ENCODE results near the gene TAF6L.

The TAF6L gene

DNA sequence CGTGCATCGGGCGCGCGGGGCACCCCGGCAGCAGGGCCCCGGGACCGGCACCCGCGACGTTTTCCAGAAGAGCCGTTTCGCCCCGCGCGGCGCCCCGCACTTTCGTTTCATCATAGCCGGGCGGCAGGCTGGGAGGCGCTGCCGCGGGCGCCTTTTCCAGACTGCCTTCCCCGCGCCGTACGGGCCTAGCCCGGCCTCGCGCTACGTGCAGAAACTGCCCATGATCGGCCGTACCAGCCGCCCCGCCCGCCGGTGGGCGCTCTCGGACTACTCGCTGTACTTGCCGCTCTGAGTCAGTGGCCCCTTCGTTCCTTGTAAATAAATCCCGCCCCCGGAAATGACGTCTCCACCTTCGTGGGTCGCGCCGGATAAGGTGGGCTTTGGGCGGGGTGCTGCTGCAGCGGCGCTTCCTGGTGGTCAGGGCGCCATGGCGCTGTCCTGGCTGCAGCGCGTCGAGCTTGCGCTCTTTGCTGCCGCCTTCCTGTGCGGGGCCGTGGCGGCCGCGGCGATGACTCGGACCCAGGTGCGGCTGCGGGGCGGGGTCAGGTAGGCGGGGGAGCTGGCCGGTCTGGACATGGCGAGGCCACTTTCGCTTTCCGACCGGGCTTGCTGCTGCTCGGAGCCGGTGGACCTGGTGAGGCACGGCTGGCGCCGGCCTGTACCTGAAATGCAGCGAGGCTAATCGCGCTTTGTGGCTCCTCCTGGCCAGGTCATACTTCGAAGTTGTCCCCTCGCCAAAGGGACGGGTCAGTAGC lies 16.0 kb downstream of the TAF6L start, which contains the start of gene TMEM179B:
Gene TMEM179B, plus strand, starts transcription at position 398 of the 755 bp plus-strand sequence. Its CDS starts 30 bp downstream, at position 428.
- Histone ChIP-seq H3K9me3 (ENCODE audit: control insufficient read depth, low read length) (no peaks in the 10 kb centered on the region), H3K36me3 (ENCODE audit: control insufficient read depth, insufficient read depth, low read length) (peaks cover 9% of the 10 kb centered on the region), H3K27me3 (replicated peaks; ENCODE audit: control insufficient read depth, insufficient read depth, low read length, poor library complexity, severe bottlenecking) (no peaks in the 10 kb centered on the region), H3K4me1 (ENCODE audit: control insufficient read depth, insufficient read depth, low read length, poor library complexity, severe bottlenecking) (peaks cover 32% of the 10 kb centered on the region), H3K4me3 (ENCODE audit: insufficient read depth, low read depth, low read length, poor library complexity, severe bottlenecking) (peak within 1 kb of the TSS; percentile 98), H3K27ac (ENCODE audit: insufficient read depth, low read length, poor library complexity, severe bottlenecking) (peak within 1 kb of the TSS; percentile 89)
- DNase-seq, result peak; percentile 92 to 97 (median 94)

DNA sequence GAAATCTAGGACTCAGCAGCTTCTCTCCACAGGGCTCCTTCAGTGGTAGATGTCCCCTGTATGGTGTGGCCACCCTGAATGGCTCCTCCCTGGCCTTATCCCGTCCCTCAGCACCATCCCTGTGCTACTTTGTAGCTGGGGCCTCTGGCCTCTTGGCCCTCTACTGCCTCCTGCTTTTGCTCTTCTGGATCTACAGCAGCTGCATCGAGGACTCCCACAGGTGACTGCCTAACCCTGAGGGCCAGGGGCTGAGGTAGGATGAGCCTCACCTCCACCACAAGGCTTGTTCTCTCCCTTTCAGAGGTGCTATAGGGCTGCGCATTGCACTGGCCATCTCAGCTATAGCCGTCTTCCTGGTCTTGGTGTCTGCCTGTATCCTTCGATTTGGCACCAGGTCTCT lies 17.8 kb downstream of the TAF6L start:
- no peak overlapping the region for H3K4me3 ChIP-seq (ENCODE audit: insufficient read depth, low read depth, low read length, poor library complexity, severe bottlenecking)
- no peaks in the 10 kb centered on the region for H3K27me3 ChIP-seq (replicated peaks; ENCODE audit: control insufficient read depth, insufficient read depth, low read length, poor library complexity, severe bottlenecking)
- no peaks in the 10 kb centered on the region for H3K9me3 ChIP-seq (ENCODE audit: control insufficient read depth, low read length)
- DNase-seq, result no peak
- peaks cover 11% of the 10 kb centered on the region for H3K36me3 ChIP-seq (ENCODE audit: control insufficient read depth, insufficient read depth, low read length)
- peaks cover 37% of the 10 kb centered on the region for H3K4me1 ChIP-seq (ENCODE audit: control insufficient read depth, insufficient read depth, low read length, poor library complexity, severe bottlenecking)
- H3K27ac ChIP-seq (ENCODE audit: insufficient read depth, low read length, poor library complexity, severe bottlenecking), result no peak overlapping the region

DNA sequence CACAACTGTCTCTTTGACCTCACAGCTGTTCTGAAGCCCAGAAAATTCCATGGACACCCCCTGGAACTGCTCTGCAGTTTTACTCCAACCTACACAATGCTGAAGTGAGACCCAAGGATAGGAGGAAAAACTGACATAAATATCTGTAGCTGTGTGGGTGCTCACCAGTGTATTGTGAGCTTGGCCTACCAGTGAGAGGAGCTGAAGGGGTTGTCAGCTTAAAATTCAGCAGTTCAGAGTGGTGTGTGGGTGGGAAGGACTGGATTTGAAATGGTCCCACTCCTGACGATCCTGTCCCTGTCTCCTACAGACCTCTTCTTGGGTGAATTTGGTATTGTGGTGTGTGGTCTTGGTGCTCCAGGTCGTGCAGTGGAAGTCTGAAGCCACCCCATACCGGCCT lies 18.4 kb downstream of the TAF6L start:
- Histone ChIP-seq H3K4me1 (ENCODE audit: control insufficient read depth, insufficient read depth, low read length, poor library complexity, severe bottlenecking) (peaks cover 37% of the 10 kb centered on the region), H3K27me3 (replicated peaks; ENCODE audit: control insufficient read depth, insufficient read depth, low read length, poor library complexity, severe bottlenecking) (no peaks in the 10 kb centered on the region), H3K4me3 (ENCODE audit: insufficient read depth, low read depth, low read length, poor library complexity, severe bottlenecking) (no peak overlapping the region), H3K9me3 (ENCODE audit: control insufficient read depth, low read length) (no peaks in the 10 kb centered on the region), H3K27ac (ENCODE audit: insufficient read depth, low read length, poor library complexity, severe bottlenecking) (no peak overlapping the region), H3K36me3 (ENCODE audit: control insufficient read depth, insufficient read depth, low read length) (peaks cover 17% of the 10 kb centered on the region)
- no peak for DNase-seq

DNA sequence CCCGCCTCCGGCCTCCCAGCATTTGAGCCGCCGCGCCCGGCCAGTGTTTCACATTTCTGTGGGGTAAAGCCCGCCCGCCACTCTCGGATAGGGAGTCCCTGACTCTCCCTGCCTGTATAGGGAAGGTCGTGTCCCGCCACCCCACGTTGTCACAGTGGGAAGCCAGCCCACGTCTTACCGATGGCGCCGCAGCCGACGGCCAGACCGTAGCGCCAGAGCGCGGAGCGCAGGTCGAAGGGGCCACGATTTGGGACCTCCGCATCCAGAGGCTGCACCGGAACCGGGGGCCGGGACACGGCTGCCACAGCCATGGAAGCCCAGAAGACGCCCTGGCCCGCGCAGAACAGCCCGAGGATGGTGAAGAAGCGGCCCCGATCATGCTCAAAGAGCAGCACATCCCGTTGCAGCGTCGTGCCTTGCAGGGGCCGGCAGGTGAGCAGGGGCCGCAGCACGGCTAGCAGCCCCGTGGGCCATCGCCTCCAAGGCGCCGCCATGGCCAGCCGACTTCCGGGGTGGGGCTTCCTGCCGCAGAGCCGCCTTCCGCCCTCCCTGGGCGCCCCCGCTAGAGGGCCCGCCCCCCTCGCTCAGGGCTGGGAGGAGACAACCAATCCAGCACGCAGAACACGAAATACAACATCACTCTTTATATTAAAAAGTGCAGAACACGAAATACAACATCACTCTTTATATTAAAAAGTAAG lies 20.5 kb downstream of the TAF6L start, which contains the start of gene TMEM223:
Gene TMEM223, minus strand, starts transcription at position 506 of the 701 bp plus-strand sequence. Its CDS starts 12 bp downstream, at position 494.
- H3K27me3 ChIP-seq (replicated peaks; ENCODE audit: control insufficient read depth, insufficient read depth, low read length, poor library complexity, severe bottlenecking), result no peaks in the 10 kb centered on the region
- peak; percentile 77 to 86 (median 83) for DNase-seq
- H3K4me1 ChIP-seq (ENCODE audit: control insufficient read depth, insufficient read depth, low read length, poor library complexity, severe bottlenecking), result peaks cover 31% of the 10 kb centered on the region
- peaks cover 36% of the 10 kb centered on the region for H3K36me3 ChIP-seq (ENCODE audit: control insufficient read depth, insufficient read depth, low read length)
- H3K27ac ChIP-seq (ENCODE audit: insufficient read depth, low read length, poor library complexity, severe bottlenecking), result peak within 1 kb of the TSS; percentile 80
- no peaks in the 10 kb centered on the region for H3K9me3 ChIP-seq (ENCODE audit: control insufficient read depth, low read length)
- H3K4me3 ChIP-seq (ENCODE audit: insufficient read depth, low read depth, low read length, poor library complexity, severe bottlenecking), result peak within 1 kb of the TSS; percentile 90

DNA sequence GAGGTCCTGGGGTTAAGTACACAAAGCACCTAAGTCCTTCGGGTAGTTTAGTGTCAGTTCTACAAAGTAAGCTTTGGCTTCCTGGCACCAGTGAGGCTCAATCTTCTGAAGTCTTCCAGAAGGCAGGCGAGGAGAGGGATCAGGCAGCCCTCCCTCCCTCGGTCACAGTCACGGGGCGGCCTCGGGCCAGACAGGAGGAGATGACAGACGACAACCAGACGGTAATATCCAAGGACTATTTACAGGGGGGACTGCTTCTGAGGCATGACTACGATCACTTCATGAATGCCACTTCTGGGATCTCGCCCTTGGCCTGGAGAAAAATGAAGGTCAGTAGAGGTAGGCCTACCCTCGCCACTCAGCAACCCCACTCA lies 21.0 kb downstream of the TAF6L start:
- Histone ChIP-seq H3K27me3 (replicated peaks; ENCODE audit: control insufficient read depth, insufficient read depth, low read length, poor library complexity, severe bottlenecking) (no peaks in the 10 kb centered on the region), H3K27ac (ENCODE audit: insufficient read depth, low read length, poor library complexity, severe bottlenecking) (peak overlapping the region; percentile 80), H3K36me3 (ENCODE audit: control insufficient read depth, insufficient read depth, low read length) (peaks cover 41% of the 10 kb centered on the region), H3K4me1 (ENCODE audit: control insufficient read depth, insufficient read depth, low read length, poor library complexity, severe bottlenecking) (peaks cover 31% of the 10 kb centered on the region), H3K9me3 (ENCODE audit: control insufficient read depth, low read length) (no peaks in the 10 kb centered on the region), H3K4me3 (ENCODE audit: insufficient read depth, low read depth, low read length, poor library complexity, severe bottlenecking) (peak overlapping the region; percentile 90)
- DNase-seq, result no peak

DNA sequence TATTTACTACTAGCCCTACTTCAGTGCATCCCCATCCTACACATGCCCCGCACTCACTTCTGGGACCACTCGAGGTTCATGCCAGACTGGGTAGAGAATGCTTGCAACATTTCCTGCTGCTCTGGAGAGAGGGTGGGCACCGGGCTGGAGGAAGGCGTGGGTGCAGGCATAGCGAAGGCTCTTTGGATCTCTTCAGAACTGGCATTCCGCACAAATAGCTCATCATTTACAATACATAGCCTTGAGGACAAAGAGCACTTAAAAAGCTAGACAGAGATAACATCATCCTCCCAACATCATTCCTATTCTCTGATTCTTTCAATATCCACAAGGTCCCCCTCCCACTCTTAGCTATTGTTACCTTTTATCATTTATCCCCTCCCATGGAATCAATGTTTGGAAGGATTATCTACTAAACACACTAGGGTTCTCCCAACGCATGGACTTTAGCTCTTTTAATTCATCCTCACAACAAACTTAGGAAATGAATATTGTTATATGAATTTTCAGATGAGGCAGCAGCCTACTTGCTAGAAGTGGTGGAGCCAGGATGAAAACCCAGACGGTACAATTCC lies 23.1 kb downstream of the TAF6L start:
- Histone ChIP-seq H3K36me3 (ENCODE audit: control insufficient read depth, insufficient read depth, low read length) (peaks cover 60% of the 10 kb centered on the region), H3K9me3 (ENCODE audit: control insufficient read depth, low read length) (no peaks in the 10 kb centered on the region), H3K4me1 (ENCODE audit: control insufficient read depth, insufficient read depth, low read length, poor library complexity, severe bottlenecking) (peaks cover 26% of the 10 kb centered on the region), H3K4me3 (ENCODE audit: insufficient read depth, low read depth, low read length, poor library complexity, severe bottlenecking) (no peak overlapping the region), H3K27ac (ENCODE audit: insufficient read depth, low read length, poor library complexity, severe bottlenecking) (no peak overlapping the region), H3K27me3 (replicated peaks; ENCODE audit: control insufficient read depth, insufficient read depth, low read length, poor library complexity, severe bottlenecking) (no peaks in the 10 kb centered on the region)
- DNase-seq, result no peak

DNA sequence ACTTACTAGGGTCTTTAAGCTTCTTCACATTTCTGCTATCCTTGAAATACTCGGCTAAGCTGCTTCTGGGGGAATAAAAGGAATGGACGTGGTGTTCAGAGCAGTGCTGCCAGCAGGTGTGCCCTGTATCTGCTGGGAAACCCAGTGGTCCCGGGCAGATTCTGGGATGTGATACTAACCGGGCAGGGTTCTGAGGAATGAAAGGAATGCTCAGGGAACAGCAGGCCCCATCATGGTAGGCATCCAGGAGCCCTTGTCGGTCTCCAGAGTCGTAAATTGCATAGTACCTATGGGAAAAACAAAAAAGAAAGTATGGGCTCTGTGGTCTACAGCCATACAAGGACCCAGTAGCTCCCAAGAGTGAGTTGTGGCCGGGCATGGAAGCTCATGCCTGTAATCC lies 25.1 kb downstream of the TAF6L start:
- no peaks in the 10 kb centered on the region for H3K9me3 ChIP-seq (ENCODE audit: control insufficient read depth, low read length)
- no peak for DNase-seq

DNA sequence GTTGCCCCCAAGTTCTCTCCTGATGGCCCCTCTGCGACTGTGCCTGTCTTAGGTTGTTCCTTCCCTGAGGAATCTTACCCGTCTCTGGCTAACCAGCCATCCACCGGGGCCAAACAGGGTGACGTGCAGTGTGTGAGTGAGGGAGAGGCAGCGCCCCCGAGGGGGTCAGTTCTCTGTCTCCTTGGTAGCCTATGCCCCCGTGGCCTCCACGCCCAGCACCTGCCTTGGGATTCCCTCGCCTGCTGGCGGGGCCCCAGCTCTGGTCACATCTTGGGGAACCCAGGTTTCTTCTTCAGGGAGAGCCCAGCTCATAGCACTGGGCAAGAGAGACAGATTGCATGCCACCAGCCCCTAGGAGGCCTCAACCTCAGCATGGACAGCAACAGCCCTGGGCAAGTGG lies 28.3 kb downstream of the TAF6L start:
- Histone ChIP-seq H3K27me3 (replicated peaks; ENCODE audit: control insufficient read depth, insufficient read depth, low read length, poor library complexity, severe bottlenecking) (no peaks in the 10 kb centered on the region), H3K9me3 (ENCODE audit: control insufficient read depth, low read length) (no peaks in the 10 kb centered on the region), H3K36me3 (ENCODE audit: control insufficient read depth, insufficient read depth, low read length) (peaks cover 87% of the 10 kb centered on the region), H3K4me3 (ENCODE audit: insufficient read depth, low read depth, low read length, poor library complexity, severe bottlenecking) (no peak overlapping the region), H3K27ac (ENCODE audit: insufficient read depth, low read length, poor library complexity, severe bottlenecking) (no peak overlapping the region), H3K4me1 (ENCODE audit: control insufficient read depth, insufficient read depth, low read length, poor library complexity, severe bottlenecking) (peaks cover 8% of the 10 kb centered on the region)
- DNase-seq, result no peak

More for the DNA sequence above, 25.1 kb downstream of the TAF6L start:
- Histone ChIP-seq H3K4me3 (ENCODE audit: insufficient read depth, low read depth, low read length, poor library complexity, severe bottlenecking) (no peak overlapping the region), H3K36me3 (ENCODE audit: control insufficient read depth, insufficient read depth, low read length) (peaks cover 71% of the 10 kb centered on the region), H3K27me3 (replicated peaks; ENCODE audit: control insufficient read depth, insufficient read depth, low read length, poor library complexity, severe bottlenecking) (no peaks in the 10 kb centered on the region), H3K4me1 (ENCODE audit: control insufficient read depth, insufficient read depth, low read length, poor library complexity, severe bottlenecking) (peaks cover 11% of the 10 kb centered on the region), H3K27ac (ENCODE audit: insufficient read depth, low read length, poor library complexity, severe bottlenecking) (no peak overlapping the region)

DNA sequence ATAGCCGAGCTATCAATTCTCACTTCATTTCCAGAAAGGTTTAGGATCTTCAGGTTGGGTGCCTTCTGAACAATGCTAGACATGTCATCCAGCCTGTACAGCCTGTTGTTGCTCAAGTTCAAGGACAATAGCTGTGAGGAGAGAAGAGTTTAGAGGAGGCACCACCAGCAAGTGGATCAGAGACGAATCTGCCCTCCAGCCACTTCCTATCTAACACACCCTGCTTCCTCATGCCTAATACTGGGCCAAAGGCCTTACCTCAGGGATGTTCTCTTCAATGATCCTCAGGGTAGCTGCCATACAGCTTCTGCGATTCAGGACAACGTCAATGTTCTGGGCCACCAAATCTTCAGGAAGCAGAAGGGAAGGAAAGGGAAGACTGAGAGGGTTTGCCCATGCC lies 29.9 kb downstream of the TAF6L start:
- DNase-seq, result no peak
- Histone ChIP-seq H3K9me3 (ENCODE audit: control insufficient read depth, low read length) (no peaks in the 10 kb centered on the region), H3K4me3 (ENCODE audit: insufficient read depth, low read depth, low read length, poor library complexity, severe bottlenecking) (no peak overlapping the region), H3K27me3 (replicated peaks; ENCODE audit: control insufficient read depth, insufficient read depth, low read length, poor library complexity, severe bottlenecking) (no peaks in the 10 kb centered on the region), H3K4me1 (ENCODE audit: control insufficient read depth, insufficient read depth, low read length, poor library complexity, severe bottlenecking) (peaks cover 12% of the 10 kb centered on the region), H3K36me3 (ENCODE audit: control insufficient read depth, insufficient read depth, low read length) (peaks cover 72% of the 10 kb centered on the region), H3K27ac (ENCODE audit: insufficient read depth, low read length, poor library complexity, severe bottlenecking) (no peak overlapping the region)
